T-helper 2 cell treated with Interferon-gamma antibody and Interleukin-4, amounts not matched to agents 100 ng/mL and 5 ng/mL, for 36 hours (primary cell): ENCODE measurements around the gene HTR1B. TPM values are rescaled to one million over a fixed set of nuclear protein-coding genes. Genes with fewer than 3 reads are reported as not detected.

Experiments used
- intact Hi-C: fragments of 100-400 bp; cut with micrococcal nuclease; formaldehyde crosslinking; loops from one replicate; pipeline ENCODE4 v1.15.1; 2023
- total RNA-seq: library from RNA; stranded (reverse); gene quantifications from 2 replicates; pipeline ENCODE4 v1.2.3, GENCODE V29; 2022

Gene HTR1B
- total RNA-seq, 1 donor from 2014 or later = not detected

- intact Hi-C loops = loop anchor here (2.0 kb wide), 1 partner anchor 1522 kb away; no protein-coding TSS in a partner anchor
Measured at GRCh38 chr6:77456531-77457248, 6.6 kb downstream of the HTR1B start.

GRCh38 chr6:77455271-77455670, 8.0 kb downstream of the HTR1B start:
- intact Hi-C loops = no loop called here

GRCh38 chr6:77454386-77454785, 8.9 kb downstream of the HTR1B start:
- intact Hi-C loops = no loop called here

GRCh38 chr6:77451466-77451865, 11.8 kb downstream of the HTR1B start:
- intact Hi-C loops = no loop called here

GRCh38 chr6:77450924-77451323, 12.4 kb downstream of the HTR1B start:
- intact Hi-C loops = no loop called here

GRCh38 chr6:77448546-77448945, 14.7 kb downstream of the HTR1B start:
- intact Hi-C loops = no loop called here

GRCh38 chr6:77447254-77447653, 16.0 kb downstream of the HTR1B start:
- intact Hi-C loops = no loop called here

- intact Hi-C loops = no loop called here
Measured at GRCh38 chr6:77446249-77446648, 17.0 kb downstream of the HTR1B start.

- intact Hi-C loops = no loop called here
Measured at GRCh38 chr6:77445214-77445613, 18.1 kb downstream of the HTR1B start.

GRCh38 chr6:77440206-77440976, 22.9 kb downstream of the HTR1B start:
- intact Hi-C loops = no loop called here

GRCh38 chr6:77433888-77434287, 29.4 kb downstream of the HTR1B start:
- intact Hi-C loops = no loop called here

GRCh38 chr6:77430504-77430903, 32.8 kb downstream of the HTR1B start:
- intact Hi-C loops = no loop called here

GRCh38 chr6:77425671-77426070, 37.6 kb downstream of the HTR1B start:
- intact Hi-C loops = no loop called here

- intact Hi-C loops = no loop called here
Measured at GRCh38 chr6:77425216-77425615, 38.1 kb downstream of the HTR1B start.

- intact Hi-C loops = no loop called here
Measured at GRCh38 chr6:77424761-77425160, 38.5 kb downstream of the HTR1B start.

GRCh38 chr6:77416839-77417238, 46.5 kb downstream of the HTR1B start:
- intact Hi-C loops = no loop called here

- intact Hi-C loops = no loop called here
Measured at GRCh38 chr6:77415706-77416105, 47.6 kb downstream of the HTR1B start.

Other genes with a start within 250 kb of the HTR1B start
- gene MEI4, start 189.5 kb upstream of the HTR1B start, total RNA-seq = not detected in 2 replicates